ENCODE data around the gene MLLT10. TPM values are rescaled to one million over a fixed set of nuclear protein-coding genes. Genes with fewer than 3 reads are reported as not detected.

The MLLT10 gene
- total and polyA plus RNA-seq, 12 donors, result 8.5 to 41.1 (median 24.6) TPM

- intact Hi-C loops (cut with DNase I), result loop anchor here in 1 of 10 donors (10.0 kb wide), 1 partner anchor 1685 kb away; the partner anchor contains the start of gene OTUD1
- H3K9me3 ChIP-seq, result no peaks in the 10 kb centered on the region
- peaks cover 0 to 16% (median 1%) of the 10 kb centered on the region in 9 donors for H3K36me3 ChIP-seq
- no peak overlapping the region for H3K4me3 ChIP-seq
- no peak for DNase-seq
- TF ChIP-seq CTCF (IDR thresholded peaks at IDR 0.05), result no peak
- no peaks in the 10 kb centered on the region for H3K4me1 ChIP-seq
- H3K27ac ChIP-seq, result no peak overlapping the region
- WGBS, 2 donors, result 87 to 88% methylated on average over 3 of the region's 3 CpGs
- no peaks in the 10 kb centered on the region for H3K27me3 ChIP-seq
- ATAC-seq, result no peak
Observed at GRCh38 chr10:21749788-21750187, 215.8 kb downstream of the MLLT10 start.

- no peaks in the 10 kb centered on the region for H3K27me3 ChIP-seq
- ATAC-seq (no peak), DNase-seq (no peak)
- H3K36me3 ChIP-seq, result peaks cover 0 to 15% (median 0%) of the 10 kb centered on the region in 9 donors
- no peak overlapping the region for H3K27ac ChIP-seq
- 92 to 94% methylated on average over 12 of the region's 12 CpGs for WGBS, 2 donors
- no peaks in the 10 kb centered on the region for H3K9me3 ChIP-seq
- no peak for TF ChIP-seq CTCF (IDR thresholded peaks at IDR 0.05)
- no peak overlapping the region for H3K4me3 ChIP-seq
- no peaks in the 10 kb centered on the region for H3K4me1 ChIP-seq
- intact Hi-C loops (cut with DNase I), result no loop called here
Observed at GRCh38 chr10:21750424-21750823, 216.4 kb downstream of the MLLT10 start.

GRCh38 chr10:21751341-21752310, 217.6 kb downstream of the MLLT10 start:
- Histone ChIP-seq H3K27ac (no peak overlapping the region), H3K9me3 (no peaks in the 10 kb centered on the region), H3K27me3 (no peaks in the 10 kb centered on the region), H3K36me3 (peaks cover 0 to 17% (median 0%) of the 10 kb centered on the region in 9 donors), H3K4me1 (no peaks in the 10 kb centered on the region), H3K4me3 (no peak overlapping the region)
- intact Hi-C loops (cut with DNase I), result no loop called here
- TF ChIP-seq CTCF (IDR thresholded peaks at IDR 0.05), result no peak
- DNase-seq (no peak), ATAC-seq (no peak)
- 82 to 86% methylated on average over 26 of the region's 26 CpGs for WGBS, 2 donors

GRCh38 chr10:21753497-21754270, 219.7 kb downstream of the MLLT10 start:
- no peak for TF ChIP-seq CTCF (IDR thresholded peaks at IDR 0.05)
- no peaks in the 10 kb centered on the region for H3K27me3 ChIP-seq
- H3K4me1 ChIP-seq, result peaks cover 0 to 16% (median 0%) of the 10 kb centered on the region in 9 donors
- intact Hi-C loops (cut with DNase I), result no loop called here
- H3K36me3 ChIP-seq, result peaks cover 0 to 26% (median 3%) of the 10 kb centered on the region in 9 donors
- no peak overlapping the region for H3K27ac ChIP-seq
- DNase-seq (no peak), ATAC-seq (no peak)
- H3K4me3 ChIP-seq, result no peak overlapping the region
- H3K9me3 ChIP-seq, result no peaks in the 10 kb centered on the region
- WGBS, 2 donors, result 85 to 87% methylated on average over 18 of the region's 18 CpGs

All from heart right ventricle (tissue), 16 donors.